Activated CD4-positive, alpha-beta T cell treated with anti-CD3 and anti-CD28 coated beads, Interleukin-2, amount 50 U/mL, for 16 hours (primary cell): ENCODE data around the gene ICA1L.

ENCODE experiments used
- DNase-seq: peaks from one replicate; pipeline ENCODE4 v3.0.0-alpha.2; 2020

Gene ICA1L

DNA sequence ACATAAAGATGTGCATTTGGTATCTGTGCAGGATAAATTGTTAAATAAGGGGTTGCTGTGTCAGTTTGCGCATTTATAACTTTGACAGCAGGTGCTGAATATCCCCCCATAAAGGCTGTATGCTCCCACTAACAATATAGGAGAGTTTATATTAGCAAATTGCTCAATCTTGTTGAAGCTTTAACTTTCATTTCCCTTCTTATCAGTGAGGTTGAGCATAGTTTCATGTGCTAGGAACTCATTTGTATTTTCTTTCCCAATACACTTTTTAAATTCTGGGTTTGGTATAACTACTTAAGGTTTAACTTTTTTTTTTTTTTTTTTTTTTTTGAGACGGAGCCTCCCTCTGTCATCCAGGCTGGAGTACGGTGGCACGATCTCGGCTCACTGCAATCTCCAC lies 147.8 kb downstream of the ICA1L start:
- DNase-seq, result no peak
